HCT116 (cell line): ENCODE results near the gene GABBR1. TPM values are rescaled to one million over a fixed set of nuclear protein-coding genes. Genes with fewer than 3 reads are reported as not detected.

Source experiments
- ATAC-seq: fragments of 200-7000 bp; cut with Tn5 transposase; 2 replicates; pipeline ENCODE4 v1.9.1; 2020; ENCODE audit warnings: mild to moderate bottlenecking, moderate library complexity
- BruUV-seq: library from RNA; stranded (reverse); fragments of 400-500 nt; replicated peaks from 2 replicates; lab custom pipeline; 2021; lab: Mats Ljungman, UMichigan
- CTCF ChIA-PET: fragments of 300-600 bp; sonication (Branson Sonifier 250); formaldehyde crosslinking; loops from one replicate; lab custom pipeline; 2021; ENCODE audit warnings: antibody characterized with exemption; lab: Charles Lee
- POLR2A ChIA-PET: fragments of 300-600, 350-600 bp; sonication (Branson Sonifier 250); formaldehyde crosslinking; loops from one replicate; lab custom pipeline; 2021; ENCODE audit warnings: antibody characterized with exemption; lab: Charles Lee
- RAD21 ChIA-PET, 2 experiments: fragments of 300-600 bp; sonication (Branson Sonifier 250); formaldehyde crosslinking; loops; one replicate each; lab custom pipeline; 2023; ENCODE audit warnings: low total read pairs in 2 of 2; ENCODE audit not compliant: uncharacterized antibody in 2 of 2, unreplicated experiment in 2 of 2, low non-redundant PET in 1 of 2; lab: Charles Lee
- DNase-seq: peaks from one replicate; pipeline ENCODE4 v3.0.0-alpha.2; 2010; ENCODE audit warnings: low read depth, low spot score
- H2AFZ ChIP-seq: fragments of 200-600 bp; shearing (Covaris generic), sonication (generic); 2 replicates; pipeline ENCODE4 v1.6.1; 2017; ENCODE audit warnings: low read depth, mixed run types, mixed read lengths, antibody characterized with exemption, low read length; ENCODE audit not compliant: poor library complexity, severe bottlenecking
- H3K27ac ChIP-seq: 2 replicates; pipeline ENCODE4 v1.5.1; 2012; ENCODE audit warnings: low read depth, low read length
- H3K27me3 ChIP-seq: fragments of 200-600 bp; sonication (generic); 2 replicates; pipeline ENCODE4 v1.6.1; 2016; ENCODE audit warnings: mixed run types, low read length, mixed read lengths; ENCODE audit not compliant: insufficient read depth
- H3K36me3 ChIP-seq, 2 experiments: fragments of 200-500 bp in 1 of 2; fragments of 200-600 bp in 1 of 2; sonication (Bioruptor generic) in 1 of 2; sonication (generic) in 1 of 2; 2 replicates each; pipeline versions ENCODE4 v1.5.1 to v1.6.1; 2014 to 2016; ENCODE audit warnings: low read length in 2 of 2, inconsistent platforms in 1 of 2, mixed read lengths in 1 of 2, mixed run types in 1 of 2; ENCODE audit not compliant: insufficient read depth in 2 of 2, control insufficient read depth in 1 of 2
- H3K4me1 ChIP-seq, 2 experiments: fragments of 200-600 bp in 1 of 2; sonication (generic) in 1 of 2; 2 replicates each; pipeline versions ENCODE4 v1.5.1 to v1.6.1; 2012 to 2017; ENCODE audit warnings: low read length in 2 of 2, inconsistent platforms in 1 of 2, mild to moderate bottlenecking in 1 of 2, mixed read lengths in 1 of 2, mixed run types in 1 of 2, moderate library complexity in 1 of 2; ENCODE audit not compliant: insufficient read depth in 2 of 2, control insufficient read depth in 1 of 2
- H3K4me2 ChIP-seq: fragments of 200-600 bp; sonication (generic); 2 replicates; pipeline ENCODE4 v1.6.1; 2017; ENCODE audit warnings: mixed run types, low read length, mixed read lengths
- H3K4me3 ChIP-seq, 2 experiments: fragments of 200-600 bp in 1 of 2; sonication (generic) in 1 of 2; replicated peaks in 1 of 2; 2 replicates each; pipeline ENCODE4 v1.5.1; 2011 to 2016; ENCODE audit warnings: low read length in 2 of 2, control low read depth in 1 of 2, low read depth in 1 of 2, mild to moderate bottlenecking in 1 of 2, mixed read lengths in 1 of 2, mixed run types in 1 of 2
- H3K79me2 ChIP-seq: fragments of 200-600 bp; sonication (generic); 2 replicates; pipeline ENCODE4 v1.6.1; 2017; ENCODE audit warnings: mild to moderate bottlenecking, mixed run types, low read length, moderate library complexity, mixed read lengths; ENCODE audit not compliant: insufficient read depth
- H3K9ac ChIP-seq: fragments of 200-600 bp; sonication (generic); 2 replicates; pipeline ENCODE4 v1.6.1; 2016; ENCODE audit warnings: low read length, mixed read lengths
- H3K9me2 ChIP-seq: fragments of 200-600 bp; sonication (generic), shearing (Covaris generic); 2 replicates; pipeline ENCODE4 v1.6.1; 2017; ENCODE audit warnings: mixed run types, mild to moderate bottlenecking, moderate library complexity; ENCODE audit not compliant: insufficient read depth
- H3K9me3 ChIP-seq, 2 experiments: fragments of 200-500 bp in 1 of 2; fragments of 200-600 bp in 1 of 2; sonication (Bioruptor generic) in 1 of 2; sonication (generic) in 1 of 2; 2 replicates each; pipeline ENCODE4 v1.6.1; 2014 to 2017; ENCODE audit warnings: low read length in 2 of 2, mixed read lengths in 2 of 2, inconsistent platforms in 1 of 2, low read depth in 1 of 2, mild to moderate bottlenecking in 1 of 2, mixed run types in 1 of 2, moderate library complexity in 1 of 2; ENCODE audit not compliant: control insufficient read depth in 1 of 2, insufficient read depth in 1 of 2
- H4K20me1 ChIP-seq: fragments of 200-600 bp; sonication (generic), shearing (Covaris generic); 2 replicates; pipeline ENCODE4 v1.6.1; 2017; ENCODE audit warnings: mixed run types, mild to moderate bottlenecking, moderate library complexity; ENCODE audit not compliant: insufficient read depth
- ATF3 ChIP-seq: IDR thresholded peaks from 2 replicates; pipeline ENCODE4 v1.6.1; 2012
- CTCF ChIP-seq, 3 experiments: fragments of 200-600 bp in 1 of 3; sonication (generic) in 1 of 3; IDR thresholded peaks in 2 of 3; conservative IDR thresholded peaks in 1 of 3; 2 replicates each; pipeline ENCODE4 v1.5.1; 2012 to 2017; ENCODE audit warnings: low read depth in 2 of 3, low read length in 2 of 3, antibody characterized with exemption in 1 of 3, borderline replicate concordance in 1 of 3, control low read depth in 1 of 3, mild to moderate bottlenecking in 1 of 3, mixed read lengths in 1 of 3, mixed run types in 1 of 3, moderate library complexity in 1 of 3; ENCODE audit not compliant: insufficient read depth in 1 of 3
- EGR1 ChIP-seq: IDR thresholded peaks from 2 replicates; pipeline ENCODE4 v1.6.1; 2012; ENCODE audit warnings: low read depth
- EZH2phosphoT487 ChIP-seq: fragments of 200-600 bp; IDR thresholded peaks from 2 replicates; pipeline ENCODE4 v1.6.1; 2018; ENCODE audit warnings: antibody characterized with exemption, borderline replicate concordance
- MAX ChIP-seq: IDR thresholded peaks from 2 replicates; pipeline ENCODE4 v1.6.1; 2012
- POLR2AphosphoS5 ChIP-seq: IDR thresholded peaks from 2 replicates; pipeline ENCODE4 v1.6.1; 2011; ENCODE audit warnings: mild to moderate bottlenecking, low read depth, low read length, moderate library complexity
- RAD21 ChIP-seq: IDR thresholded peaks from 2 replicates; pipeline ENCODE4 v1.6.1; 2012; ENCODE audit warnings: low read depth, mild to moderate bottlenecking
- SRF ChIP-seq: IDR thresholded peaks from 2 replicates; pipeline ENCODE4 v1.6.1; 2012; ENCODE audit warnings: low read depth
- YY1 ChIP-seq: IDR thresholded peaks from 2 replicates; pipeline ENCODE4 v1.6.1; 2011; ENCODE audit warnings: low read length, low read depth, moderate library complexity, mild to moderate bottlenecking; ENCODE audit not compliant: insufficient replicate concordance; ENCODE audit errors: extremely low read depth
- ZNF274 ChIP-seq: fragments of 200-500 bp; sonication (Bioruptor generic); IDR thresholded peaks from 2 replicates; pipeline ENCODE4 v1.6.1; 2014; ENCODE audit warnings: mild to moderate bottlenecking, low read depth, low read length, inconsistent platforms
- intact Hi-C: fragments of 100-400 bp; cut with micrococcal nuclease; formaldehyde crosslinking; loops from 2 replicates; pipeline ENCODE4 v1.10.0; 2022
- total RNA-seq: library from RNA; stranded (reverse); gene quantifications from one replicate; pipeline ENCODE4 v1.2.1, GENCODE V29; 2021; ENCODE audit not compliant: unreplicated experiment

GABBR1 gene
- total RNA-seq, 1 experiment from 2014 or later: 43.4 TPM

GRCh38 chr6:29666826-29667130, 33.8 kb upstream of the GABBR1 start (continued):
- TF ChIP-seq YY1: no peak
- no peak for TF ChIP-seq EGR1
- TF ChIP-seq SRF: no peak
- no peak for TF ChIP-seq CTCF (IDR thresholded peaks at IDR 0.05 in 2 of 3, conservative IDR thresholded peaks at IDR 0.05 in 1 of 3; ENCODE audit: borderline replicate concordance in 1 of 3, insufficient read depth in 1 of 3, low read depth in 2 of 3, low read length in 2 of 3)
- TF ChIP-seq ATF3: no peak
- no peak for TF ChIP-seq ZNF274
- TF ChIP-seq, all 23 proteins: peak for 0

GRCh38 chr6:29665942-29666825, 33.2 kb upstream of the GABBR1 start:
- DNase-seq: no peak
- no peak overlapping the region for H3K4me3 ChIP-seq
- no TSS peak for BruUV-seq
- POLR2A ChIA-PET: interaction anchor here (0.8 kb wide), 1 partner anchor 16 kb away, joined by 3 read pairs; no protein-coding TSS in a partner anchor
- RAD21 ChIA-PET: no interaction called here
- H2AFZ ChIP-seq: no peak overlapping the region
- no peaks in the 10 kb centered on the region for H3K4me1 ChIP-seq
- H3K9ac ChIP-seq: no peak overlapping the region
- H3K79me2 ChIP-seq: no peaks in the 10 kb centered on the region
- no peaks in the 10 kb centered on the region for H3K36me3 ChIP-seq
- intact Hi-C loops: no loop called here
- no peak overlapping the region for H3K27ac ChIP-seq
- H3K4me2 ChIP-seq: no peak overlapping the region
- H4K20me1 ChIP-seq: no peaks in the 10 kb centered on the region
- no peaks in the 10 kb centered on the region for H3K9me2 ChIP-seq
- CTCF ChIA-PET: interaction anchor here (0.9 to 6.9 kb wide), 3 partner anchors 12 to 30 kb away, joined by 3 to 70 read pairs (median 21); no protein-coding TSS in a partner anchor
- no peak for ATAC-seq
- TF ChIP-seq POLR2AphosphoS5 (no peak), ATF3 (no peak), EZH2phosphoT487 (no peak), MAX (no peak), RAD21 (no peak), YY1 (no peak)
- no peaks in the 10 kb centered on the region for H3K9me3 ChIP-seq
- no peaks in the 10 kb centered on the region for H3K27me3 ChIP-seq
